ENCODE data around the gene GLI1. TPM values are rescaled to one million over a fixed set of nuclear protein-coding genes. Genes with fewer than 3 reads are reported as not detected.
A peak's percentile ranks its signal among the peaks of the same experiment; 100 is the strongest.
"Not testable (repeated sequence)": the region's sequence is repeated elsewhere in the genome, so short reads cannot be mapped to it uniquely, and the experiment has no call there.

Gene GLI1
- total RNA-seq (1 to 10 TPM in 2 of 5 experiments, under 1 TPM in 3; 0.39 to 1.4 (median 0.45) TPM), polyA plus RNA-seq (not detected), total RNA-seq (1.5 reads per million, percentile 4 among the genes with 10 or more reads in this experiment)

GRCh38 chr12:57459750-57460467, at the start of gene GLI1:
TSS of gene GLI1 (plus strand) at chr12:57459785. CDS start at chr12:57463692, 3,907 bp downstream.
- ChIA-PET CTCF (interaction anchor here (0.5 to 6.5 kb wide), 14 partner anchors 9 to 1403 kb away, joined by 3 to 101 read pairs (median 4); partner anchors contain the start of genes ARHGAP9, DCTN2 and R3HDM2), POLR2A (interaction anchor here (0.5 to 6.9 kb wide), 9 partner anchors 9 to 247 kb away, joined by 3 to 81 read pairs (median 3); partner anchors contain the start of genes ARHGAP9 and MBD6)
- Histone ChIP-seq H3K27me3 (ENCODE audit: control insufficient read depth in 2 of 2, insufficient read depth in 2 of 2, low read length in 2 of 2) (no peaks in the 10 kb centered on the region), H3K27ac (ENCODE audit: low read depth, low read length) (peak within 1 kb of the TSS; percentile 71), H3K4me3 (ENCODE audit: low read length) (peak within 1 kb of the TSS; percentile 97), H3K4me1 (ENCODE audit: control insufficient read depth in 2 of 2, insufficient read depth in 2 of 2, low read length in 2 of 2) (peaks cover 21 to 35% of the 10 kb centered on the region in 2 donors), H3K36me3 (ENCODE audit: control insufficient read depth in 2 of 3, insufficient read depth in 3 of 3, low read length in 3 of 3) (no peaks in the 10 kb centered on the region), H3K9me3 (ENCODE audit: control insufficient read depth in 2 of 3, low read length in 3 of 3) (no peaks in the 10 kb centered on the region)
- Mint-ChIP-seq H3K36me3 (no peaks in the 10 kb centered on the region), H3K4me1 (peaks cover 37 to 53% (median 45%) of the 10 kb centered on the region in 7 donors), H3K27ac (peak within 1 kb of the TSS; percentile 89 to 98 (median 96)), H3K4me3 (peak within 1 kb of the TSS; percentile 78 to 99 (median 96)), H3K27me3 (peaks cover 0 to 22% (median 8%) of the 10 kb centered on the region in 5 donors), H3K9me3 (peaks cover 0 to 2% (median 0%) of the 10 kb centered on the region in 11 donors)
- ATAC-seq = no peak
- no peak for DNase-seq
- intact Hi-C loops (cut with micrococcal nuclease) = loop anchor here (1.0 to 10.0 kb wide), 15 partner anchors 17 to 445 kb away; partner anchors contain the start of genes DCTN2 (in 2 of the 2), DDIT3 (in 2 of the 2), R3HDM2 (in 2 of the 2) and B4GALNT1 (in 1 of the 2)

GRCh38 chr12:57410534-57410933, 49.1 kb upstream of the GLI1 start:
- CTCF ChIA-PET = interaction anchor here (0.6 to 0.7 kb wide), 2 partner anchors 8 to 346 kb away, joined by 3 to 6 read pairs; no protein-coding TSS in a partner anchor
- Mint-ChIP-seq H3K9me3 (no peaks in the 10 kb centered on the region), H3K4me3 (no peak overlapping the region), H3K27ac (peak overlapping the region in 1 of 9 donors; percentile 66), H3K36me3 (peaks cover 0 to 16% (median 3%) of the 10 kb centered on the region in 5 donors), H3K4me1 (peaks cover 3 to 52% (median 42%) of the 10 kb centered on the region in 7 donors), H3K27me3 (no peaks in the 10 kb centered on the region)
- Histone ChIP-seq H3K4me1 (ENCODE audit: control insufficient read depth in 2 of 2, insufficient read depth in 2 of 2, low read length in 2 of 2) (peaks cover 0 to 5% of the 10 kb centered on the region in 2 donors), H3K4me3 (ENCODE audit: low read length) (no peak overlapping the region), H3K9me3 (ENCODE audit: control insufficient read depth in 2 of 3, low read length in 3 of 3) (no peaks in the 10 kb centered on the region), H3K36me3 (ENCODE audit: control insufficient read depth in 2 of 3, insufficient read depth in 3 of 3, low read length in 3 of 3) (no peaks in the 10 kb centered on the region), H3K27me3 (ENCODE audit: control insufficient read depth in 2 of 2, insufficient read depth in 2 of 2, low read length in 2 of 2) (no peaks in the 10 kb centered on the region), H3K27ac (ENCODE audit: low read depth, low read length) (no peak overlapping the region)
- POLR2A ChIA-PET = no interaction called here
- intact Hi-C loops (cut with micrococcal nuclease) = no loop called here
- DNase-seq = no peak
- ATAC-seq = no peak

- H3K4me3 Mint-ChIP-seq; intact Hi-C loops (cut with micrococcal nuclease): not testable (repeated sequence)
Observed at GRCh38 chr12:57414160-57414559, 45.4 kb upstream of the GLI1 start.

GRCh38 chr12:57415088-57415487, 44.5 kb upstream of the GLI1 start:
- Mint-ChIP-seq H3K9me3 (no peaks in the 10 kb centered on the region), H3K27me3 (no peaks in the 10 kb centered on the region), H3K27ac (peak overlapping the region in 2 of 9 donors; percentile 16 to 70), H3K4me3 (peak overlapping the region in 1 of 10 donors; percentile 4), H3K36me3 (peaks cover 0 to 11% (median 0%) of the 10 kb centered on the region in 5 donors), H3K4me1 (peaks cover 7 to 66% (median 63%) of the 10 kb centered on the region in 7 donors)
- POLR2A ChIA-PET = no interaction called here
- ATAC-seq = no peak
- H3K27me3 ChIP-seq (ENCODE audit: control insufficient read depth in 2 of 2, insufficient read depth in 2 of 2, low read length in 2 of 2) = no peaks in the 10 kb centered on the region
- no peak overlapping the region for H3K27ac ChIP-seq (ENCODE audit: low read depth, low read length)
- intact Hi-C loops (cut with micrococcal nuclease) = no loop called here
- H3K4me1 ChIP-seq (ENCODE audit: control insufficient read depth in 2 of 2, insufficient read depth in 2 of 2, low read length in 2 of 2) = peaks cover 4 to 5% of the 10 kb centered on the region in 2 donors
- CTCF ChIA-PET = no interaction called here
- no peaks in the 10 kb centered on the region for H3K9me3 ChIP-seq (ENCODE audit: control insufficient read depth in 2 of 3, low read length in 3 of 3)
- no peak overlapping the region for H3K4me3 ChIP-seq (ENCODE audit: low read length)
- DNase-seq = no peak
- peaks cover 0 to 6% (median 0%) of the 10 kb centered on the region in 3 experiments for H3K36me3 ChIP-seq (ENCODE audit: control insufficient read depth in 2 of 3, insufficient read depth in 3 of 3, low read length in 3 of 3)

More at GRCh38 chr12:57414160-57414559, 45.4 kb upstream of the GLI1 start:
- H3K4me3 ChIP-seq (ENCODE audit: low read length); H3K27me3 Mint-ChIP-seq; H3K9me3 ChIP-seq (ENCODE audit: control insufficient read depth in 2 of 3, low read length in 3 of 3); DNase-seq; H3K4me1 ChIP-seq (ENCODE audit: control insufficient read depth in 2 of 2, insufficient read depth in 2 of 2, low read length in 2 of 2); H3K36me3 ChIP-seq (ENCODE audit: control insufficient read depth in 2 of 3, insufficient read depth in 3 of 3, low read length in 3 of 3); H3K27ac ChIP-seq (ENCODE audit: low read depth, low read length); ATAC-seq; H3K9me3 Mint-ChIP-seq; POLR2A ChIA-PET; CTCF ChIA-PET; H3K27me3 ChIP-seq (ENCODE audit: control insufficient read depth in 2 of 2, insufficient read depth in 2 of 2, low read length in 2 of 2); H3K27ac Mint-ChIP-seq: not testable (repeated sequence)
- peaks cover 0 to 11% (median 0%) of the 10 kb centered on the region in 5 donors for H3K36me3 Mint-ChIP-seq
- peaks cover 7 to 65% (median 59%) of the 10 kb centered on the region in 7 donors for H3K4me1 Mint-ChIP-seq

- intact Hi-C loops (cut with micrococcal nuclease) = no loop called here
- no peak overlapping the region for H3K4me3 ChIP-seq (ENCODE audit: low read length)
- ATAC-seq (no peak), DNase-seq (no peak)
- H3K9me3 ChIP-seq (ENCODE audit: control insufficient read depth in 2 of 3, low read length in 3 of 3) = no peaks in the 10 kb centered on the region
- peaks cover 0 to 1% (median 0%) of the 10 kb centered on the region in 11 donors for H3K9me3 Mint-ChIP-seq
- no peak overlapping the region for H3K27ac ChIP-seq (ENCODE audit: low read depth, low read length)
- H3K27me3 Mint-ChIP-seq = no peaks in the 10 kb centered on the region
- peaks cover 0 to 14% (median 4%) of the 10 kb centered on the region in 5 donors for H3K36me3 Mint-ChIP-seq
- no peaks in the 10 kb centered on the region for H3K27me3 ChIP-seq (ENCODE audit: control insufficient read depth in 2 of 2, insufficient read depth in 2 of 2, low read length in 2 of 2)
- H3K4me1 ChIP-seq (ENCODE audit: control insufficient read depth in 2 of 2, insufficient read depth in 2 of 2, low read length in 2 of 2) = peaks cover 2 to 11% of the 10 kb centered on the region in 2 donors
- POLR2A ChIA-PET = interaction anchor here (0.9 to 1.5 kb wide), 2 partner anchors 15 to 16 kb away, joined by 3 read pairs; no protein-coding TSS in a partner anchor
- CTCF ChIA-PET = no interaction called here
- H3K27ac Mint-ChIP-seq = peak overlapping the region in 1 of 9 donors; percentile 7
- peak overlapping the region in 1 of 10 donors; percentile 4 for H3K4me3 Mint-ChIP-seq
- peaks cover 10 to 66% (median 61%) of the 10 kb centered on the region in 7 donors for H3K4me1 Mint-ChIP-seq
- peaks cover 0 to 6% (median 5%) of the 10 kb centered on the region in 3 experiments for H3K36me3 ChIP-seq (ENCODE audit: control insufficient read depth in 2 of 3, insufficient read depth in 3 of 3, low read length in 3 of 3)
Observed at GRCh38 chr12:57416039-57416996, 43.3 kb upstream of the GLI1 start.

GRCh38 chr12:57418255-57418654, 41.3 kb upstream of the GLI1 start:
- Histone ChIP-seq H3K4me3 (ENCODE audit: low read length) (no peak overlapping the region), H3K27me3 (ENCODE audit: control insufficient read depth in 2 of 2, insufficient read depth in 2 of 2, low read length in 2 of 2) (no peaks in the 10 kb centered on the region), H3K36me3 (ENCODE audit: control insufficient read depth in 2 of 3, insufficient read depth in 3 of 3, low read length in 3 of 3) (peaks cover 4 to 13% (median 6%) of the 10 kb centered on the region in 3 experiments), H3K4me1 (ENCODE audit: control insufficient read depth in 2 of 2, insufficient read depth in 2 of 2, low read length in 2 of 2) (peaks cover 0 to 11% of the 10 kb centered on the region in 2 donors), H3K27ac (ENCODE audit: low read depth, low read length) (no peak overlapping the region), H3K9me3 (ENCODE audit: control insufficient read depth in 2 of 3, low read length in 3 of 3) (no peaks in the 10 kb centered on the region)
- peaks cover 0 to 23% (median 7%) of the 10 kb centered on the region in 5 donors for H3K36me3 Mint-ChIP-seq
- H3K27ac Mint-ChIP-seq = peak overlapping the region in 5 of 9 donors; percentile 0 to 31 (median 3)
- no peak overlapping the region for H3K4me3 Mint-ChIP-seq
- H3K27me3 Mint-ChIP-seq = no peaks in the 10 kb centered on the region
- CTCF ChIA-PET = no interaction called here
- peaks cover 0 to 1% (median 0%) of the 10 kb centered on the region in 11 donors for H3K9me3 Mint-ChIP-seq
- peaks cover 10 to 66% (median 58%) of the 10 kb centered on the region in 7 donors for H3K4me1 Mint-ChIP-seq
- intact Hi-C loops (cut with micrococcal nuclease) = no loop called here
- POLR2A ChIA-PET = interaction anchor here (1.5 kb wide), 1 partner anchor 14 kb away, joined by 3 read pairs; no protein-coding TSS in a partner anchor
- no peak for DNase-seq
- no peak for ATAC-seq

Measured in naive thymus-derived CD4-positive, alpha-beta T cell (primary cell).